KMS-11 (cell line): Measurements from ENCODE around the gene EIF4A2.
A peak's percentile ranks its signal among the peaks of the same experiment; 100 is the strongest.

Experiments
- H2AFZ ChIP-seq: fragments of 200-600 bp; sonication (generic); 2 replicates; pipeline ENCODE4 v1.6.1; 2016; ENCODE audit warnings: antibody characterized with exemption, mixed run types, low read depth
- H3K27ac ChIP-seq: fragments of 200-600 bp; sonication (generic); 2 replicates; pipeline ENCODE4 v1.6.1; 2016; ENCODE audit warnings: mild to moderate bottlenecking, mixed run types
- H3K27me3 ChIP-seq: fragments of 200-600 bp; sonication (generic); 2 replicates; pipeline ENCODE4 v1.6.1; 2017; ENCODE audit warnings: mild to moderate bottlenecking, low read depth, mixed run types, moderate library complexity; ENCODE audit not compliant: insufficient read depth
- H3K36me3 ChIP-seq: fragments of 200-600 bp; sonication (generic); 2 replicates; pipeline ENCODE4 v1.6.1; 2017; ENCODE audit warnings: mild to moderate bottlenecking, mixed run types; ENCODE audit not compliant: insufficient read depth
- H3K4me1 ChIP-seq: fragments of 200-600 bp; sonication (generic); 2 replicates; pipeline ENCODE4 v1.6.1; 2016; ENCODE audit warnings: mild to moderate bottlenecking, low read depth, mixed run types; ENCODE audit not compliant: poor library complexity, severe bottlenecking
- H3K4me2 ChIP-seq: fragments of 200-600 bp; sonication (generic); 2 replicates; pipeline ENCODE4 v1.7.0; 2016; ENCODE audit warnings: mild to moderate bottlenecking, mixed run types
- H3K4me3 ChIP-seq: fragments of 200-600 bp; sonication (generic); IDR thresholded peaks from 2 replicates; pipeline ENCODE4 v1.6.1; 2017; ENCODE audit warnings: low read depth, low read length, mixed read lengths; ENCODE audit not compliant: insufficient read depth
- H3K79me2 ChIP-seq: fragments of 200-600 bp; sonication (generic); 2 replicates; pipeline ENCODE4 v1.6.1; 2016; ENCODE audit warnings: low read depth, mixed run types; ENCODE audit not compliant: insufficient read depth
- H3K9ac ChIP-seq: fragments of 200-600 bp; sonication (generic); 2 replicates; pipeline ENCODE4 v1.6.1; 2016; ENCODE audit warnings: mild to moderate bottlenecking, mixed run types
- H4K20me1 ChIP-seq: fragments of 200-600 bp; sonication (generic); 2 replicates; pipeline ENCODE4 v1.6.1; 2016; ENCODE audit warnings: mild to moderate bottlenecking, mixed run types; ENCODE audit not compliant: insufficient read depth
- CTCF ChIP-seq: fragments of 200-600 bp; sonication (generic); conservative IDR thresholded peaks from 2 replicates; pipeline ENCODE4 v1.6.1; 2017; ENCODE audit warnings: low read depth, mild to moderate bottlenecking, antibody characterized with exemption, low read length, moderate library complexity, mixed read lengths

Gene EIF4A2

GRCh38 chr3:186786922-186787321 is 3.5 kb downstream of the EIF4A2 start:
- Histone ChIP-seq H3K4me1 (peaks cover 33% of the 10 kb centered on the region), H3K4me2 (peak overlapping the region; percentile 80), H3K27me3 (no peaks in the 10 kb centered on the region), H3K36me3 (peaks cover 57% of the 10 kb centered on the region), H3K4me3 (no peak overlapping the region), H3K79me2 (peaks cover 60% of the 10 kb centered on the region), H4K20me1 (peaks cover 64% of the 10 kb centered on the region), H3K27ac (peak overlapping the region; percentile 95), H3K9ac (peak overlapping the region; percentile 98; the same call in 1 of the 2 replicates), H2AFZ (no peak overlapping the region)
- no peak for TF ChIP-seq CTCF

GRCh38 chr3:186787642-186788481 is 4.5 kb downstream of the EIF4A2 start:
- Histone ChIP-seq H3K36me3 (peaks cover 61% of the 10 kb centered on the region), H3K9ac (peak overlapping the region; percentile 98; the same call in 1 of the 2 replicates), H3K4me2 (peak overlapping the region; percentile 80), H2AFZ (no peak overlapping the region), H3K27me3 (no peaks in the 10 kb centered on the region), H3K27ac (peak overlapping the region; percentile 95; the same call in 1 of the 2 replicates), H3K4me1 (peaks cover 27% of the 10 kb centered on the region), H3K79me2 (peaks cover 60% of the 10 kb centered on the region), H4K20me1 (peaks cover 71% of the 10 kb centered on the region), H3K4me3 (no peak overlapping the region)
- no peak for TF ChIP-seq CTCF

GRCh38 chr3:186788482-186789370 is 5.3 kb downstream of the EIF4A2 start:
- H3K79me2 ChIP-seq = peaks cover 55% of the 10 kb centered on the region
- peak overlapping the region; percentile 95; the same call in 1 of the 2 replicates for H3K27ac ChIP-seq
- peaks cover 27% of the 10 kb centered on the region for H3K4me1 ChIP-seq
- H3K36me3 ChIP-seq = peaks cover 61% of the 10 kb centered on the region
- H3K27me3 ChIP-seq = no peaks in the 10 kb centered on the region
- no peak overlapping the region for H2AFZ ChIP-seq
- no peak for TF ChIP-seq CTCF
- H3K4me2 ChIP-seq = no peak overlapping the region; the same call in 1 of the 2 replicates
- H4K20me1 ChIP-seq = peaks cover 71% of the 10 kb centered on the region
- no peak overlapping the region; the same call in 1 of the 2 replicates for H3K9ac ChIP-seq
- no peak overlapping the region for H3K4me3 ChIP-seq

GRCh38 chr3:186789554-186790260 is 6.3 kb downstream of the EIF4A2 start:
- Histone ChIP-seq H2AFZ (no peak overlapping the region), H3K27ac (peak overlapping the region; percentile 95; the same call in 1 of the 2 replicates), H3K4me3 (no peak overlapping the region), H3K36me3 (peaks cover 59% of the 10 kb centered on the region), H3K27me3 (no peaks in the 10 kb centered on the region), H4K20me1 (peaks cover 64% of the 10 kb centered on the region), H3K4me2 (no peak overlapping the region), H3K9ac (no peak overlapping the region), H3K4me1 (peaks cover 27% of the 10 kb centered on the region), H3K79me2 (peaks cover 45% of the 10 kb centered on the region)
- TF ChIP-seq CTCF = no peak
